H1 (cell line): ENCODE measurements around the gene SPC24. TPM values are rescaled to one million over a fixed set of nuclear protein-coding genes. Genes with fewer than 3 reads are reported as not detected.

Experiments
- CTCF ChIA-PET: fragments of 300-600 bp; sonication (Branson Sonifier 250); formaldehyde crosslinking; loops from one replicate; lab custom pipeline; 2021; ENCODE audit not compliant: partially characterized antibody; lab: Charles Lee
- POLR2A ChIA-PET: fragments of 300-600 bp; sonication (Branson Sonifier 250); formaldehyde crosslinking; loops from one replicate; lab custom pipeline; 2021; ENCODE audit warnings: inconsistent platforms; ENCODE audit not compliant: partially characterized antibody; lab: Charles Lee
- DNase-seq, 2 experiments: peaks; one replicate each; pipeline versions ENCODE4 v3.0.0 to v3.0.0-alpha.2; 2010 to 2022; ENCODE audit warnings: low spot score in 2 of 2, low read depth in 1 of 2, mixed read lengths in 1 of 2
- FAIRE-seq: peaks from 2 replicates; lab custom pipeline; 2011; peaks lifted over from hg19 to GRCh38; lab: Jason Lieb, UNC
- H2AFZ ChIP-seq: 2 replicates; pipeline ENCODE4 v1.8.1; 2012; ENCODE audit warnings: low read length, inconsistent platforms
- H2AK5ac ChIP-seq: 2 replicates; pipeline ENCODE4 v1.6.1; 2013; ENCODE audit warnings: low read depth, low read length
- H2BK120ac ChIP-seq: replicated peaks from 2 replicates; pipeline ENCODE3; 2013; ENCODE audit warnings: low read depth, low read length, inconsistent platforms
- H2BK12ac ChIP-seq: 2 replicates; pipeline ENCODE4 v1.6.1; 2013; ENCODE audit warnings: low read depth, low read length
- H2BK15ac ChIP-seq: 2 replicates; pipeline ENCODE4 v1.6.1; 2013; ENCODE audit warnings: low read length
- H2BK20ac ChIP-seq: 2 replicates; pipeline ENCODE4 v1.6.1; 2013; ENCODE audit warnings: low read length
- H2BK5ac ChIP-seq: 2 replicates; pipeline ENCODE4 v1.6.1; 2013; ENCODE audit warnings: low read depth, low read length
- H3K14ac ChIP-seq: 2 replicates; pipeline ENCODE4 v1.6.1; 2013; ENCODE audit warnings: inconsistent platforms; ENCODE audit not compliant: insufficient read length
- H3K18ac ChIP-seq: 2 replicates; pipeline ENCODE4 v1.6.1; 2013; ENCODE audit warnings: low read length; ENCODE audit errors: extremely low read depth
- H3K23ac ChIP-seq: 2 replicates; pipeline ENCODE4 v1.6.1; 2013; ENCODE audit warnings: inconsistent platforms; ENCODE audit not compliant: insufficient read length
- H3K23me2 ChIP-seq: 2 replicates; pipeline ENCODE4 v1.6.1; 2013; ENCODE audit warnings: low read depth, low read length
- H3K27ac ChIP-seq: 2 replicates; pipeline ENCODE4 v1.6.1; 2011; ENCODE audit warnings: low read depth, low read length, inconsistent platforms
- H3K27me3 ChIP-seq, 4 experiments: replicated peaks in 1 of 4; 1 replicate in 1 of 4; 2 replicates in 3 of 4; pipeline versions ENCODE4 v1.6.1 to v1.8.1; 2011 to 2013; ENCODE audit warnings: low read length in 3 of 4, mild to moderate bottlenecking in 3 of 4, inconsistent platforms in 2 of 4, mixed read lengths in 2 of 4, moderate library complexity in 1 of 4; ENCODE audit not compliant: control insufficient read depth in 3 of 4, insufficient read depth in 3 of 4; ENCODE audit errors: extremely low read depth in 1 of 4
- H3K36me3 ChIP-seq, 4 experiments: 2 replicates each; pipeline versions ENCODE4 v1.6.1 to v1.8.1; 2011 to 2013; ENCODE audit warnings: mild to moderate bottlenecking in 4 of 4, low read length in 3 of 4, moderate library complexity in 2 of 4, control low read depth in 1 of 4, inconsistent platforms in 1 of 4; ENCODE audit not compliant: insufficient read depth in 4 of 4, control insufficient read depth in 2 of 4
- H3K4ac ChIP-seq: replicated peaks from 2 replicates; pipeline ENCODE3; 2013; ENCODE audit warnings: low read length, low read depth, mixed read lengths, inconsistent platforms; ENCODE audit not compliant: insufficient read length
- H3K4me1 ChIP-seq, 4 experiments: replicated peaks in 1 of 4; 1 replicate in 1 of 4; 2 replicates in 3 of 4; pipeline versions ENCODE4 v1.6.1 to v1.8.1; 2011 to 2013; ENCODE audit warnings: low read length in 3 of 4, inconsistent platforms in 2 of 4, mixed read lengths in 1 of 4; ENCODE audit not compliant: insufficient read depth in 4 of 4, control insufficient read depth in 3 of 4
- H3K4me2 ChIP-seq, 2 experiments: 2 replicates each; pipeline versions ENCODE4 v1.6.1 to v1.8.1; 2011 to 2013; ENCODE audit warnings: low read depth in 2 of 2, low read length in 2 of 2, control low read depth in 1 of 2, inconsistent platforms in 1 of 2, mild to moderate bottlenecking in 1 of 2; ENCODE audit not compliant: insufficient read depth in 1 of 2
- H3K4me3 ChIP-seq, 4 experiments: fragments of 200-600, 300-600 bp in 1 of 4; sonication (generic), shearing (Covaris generic), sonication (Bioruptor Twin) in 1 of 4; 2 replicates each; pipeline versions ENCODE4 v1.5.1 to v1.8.1; 2011 to 2016; ENCODE audit warnings: low read length in 4 of 4, low read depth in 3 of 4, control low read depth in 2 of 4, inconsistent platforms in 2 of 4, mild to moderate bottlenecking in 2 of 4, mixed read lengths in 1 of 4, moderate library complexity in 1 of 4; ENCODE audit not compliant: insufficient read depth in 2 of 4; ENCODE audit errors: extremely low read depth in 1 of 4
- H3K56ac ChIP-seq: replicated peaks from 2 replicates; pipeline ENCODE3; 2013; ENCODE audit warnings: low read depth, mild to moderate bottlenecking, mixed read lengths, low read length, inconsistent platforms; ENCODE audit not compliant: insufficient read length
- H3K79me1 ChIP-seq: 2 replicates; pipeline ENCODE4 v1.6.1; 2013; ENCODE audit warnings: low read depth, low read length, control low read depth
- H3K79me2 ChIP-seq, 2 experiments: 2 replicates each; pipeline versions ENCODE4 v1.6.1 to v1.8.1; 2012 to 2013; ENCODE audit warnings: low read length in 2 of 2, mild to moderate bottlenecking in 2 of 2, inconsistent platforms in 1 of 2; ENCODE audit not compliant: insufficient read depth in 2 of 2, control insufficient read depth in 1 of 2
- H3K9ac ChIP-seq, 4 experiments: replicated peaks in 1 of 4; 1 replicate in 1 of 4; 2 replicates in 3 of 4; pipeline versions ENCODE4 v1.6.1 to v1.8.1; 2011 to 2013; ENCODE audit warnings: low read depth in 3 of 4, low read length in 3 of 4, control low read depth in 2 of 4, mild to moderate bottlenecking in 2 of 4, moderate library complexity in 2 of 4, inconsistent platforms in 1 of 4; ENCODE audit errors: extremely low read depth in 1 of 4
- H3K9me3 ChIP-seq, 2 experiments: 2 replicates each; pipeline versions ENCODE4 v1.6.1 to v1.8.1; 2012 to 2013; ENCODE audit warnings: mild to moderate bottlenecking in 2 of 2, moderate library complexity in 2 of 2, control low read depth in 1 of 2, inconsistent platforms in 1 of 2, low read depth in 1 of 2, low read length in 1 of 2, mixed read lengths in 1 of 2; ENCODE audit not compliant: insufficient read depth in 2 of 2
- H4K20me1 ChIP-seq, 2 experiments: replicated peaks in 1 of 2; 2 replicates each; pipeline versions ENCODE3 to v1.8.1; 2011 to 2013; ENCODE audit warnings: inconsistent platforms in 2 of 2, low read length in 2 of 2, mild to moderate bottlenecking in 1 of 2; ENCODE audit not compliant: insufficient read depth in 2 of 2, control insufficient read depth in 1 of 2
- H4K5ac ChIP-seq: 2 replicates; pipeline ENCODE4 v1.6.1; 2013; ENCODE audit warnings: low read length, low read depth, mixed read lengths, inconsistent platforms; ENCODE audit not compliant: insufficient read length
- H4K8ac ChIP-seq: 2 replicates; pipeline ENCODE4 v1.8.0; 2013; ENCODE audit warnings: mild to moderate bottlenecking, moderate library complexity, low read length, inconsistent platforms; ENCODE audit not compliant: insufficient read depth; ENCODE audit errors: extremely low read depth
- H4K91ac ChIP-seq: replicated peaks from 2 replicates; pipeline ENCODE3; 2013; ENCODE audit warnings: low read length, mixed read lengths, inconsistent platforms; ENCODE audit not compliant: insufficient read length
- CREB1 ChIP-seq: IDR thresholded peaks from 2 replicates; pipeline ENCODE4 v1.6.1; 2012; ENCODE audit warnings: inconsistent platforms
- E2F6 ChIP-seq: IDR thresholded peaks from 2 replicates; pipeline ENCODE4 v1.6.1; 2012; ENCODE audit warnings: inconsistent platforms
- GTF2F1 ChIP-seq: IDR thresholded peaks from 2 replicates; pipeline ENCODE4 v1.6.1; 2012; ENCODE audit warnings: low read depth, low read length, improper control_type of control experiment, borderline replicate concordance
- KDM4A ChIP-seq: IDR thresholded peaks from one replicate; pipeline ENCODE4 v1.7.1; 2012; ENCODE audit warnings: low read depth, mild to moderate bottlenecking, moderate library complexity, low read length, inconsistent platforms; ENCODE audit not compliant: severe bottlenecking
- MAFK ChIP-seq: IDR thresholded peaks from 2 replicates; pipeline ENCODE4 v1.6.1; 2012; ENCODE audit warnings: low read depth, mild to moderate bottlenecking, improper control_type of control experiment, low read length
- MAX ChIP-seq: IDR thresholded peaks from 2 replicates; pipeline ENCODE4 v1.6.1; 2012; ENCODE audit warnings: inconsistent platforms
- POLR2A ChIP-seq, 2 experiments: IDR thresholded peaks; 1 replicate in 1 of 2; 2 replicates in 1 of 2; pipeline ENCODE4 v1.6.1; 2011; ENCODE audit warnings: low read depth in 2 of 2, low read length in 2 of 2, mild to moderate bottlenecking in 2 of 2; ENCODE audit errors: control extremely low read depth in 1 of 2
- SP1 ChIP-seq: IDR thresholded peaks from 2 replicates; pipeline ENCODE4 v1.6.1; 2011; ENCODE audit warnings: low read depth, low read length
- SP2 ChIP-seq: IDR thresholded peaks from 2 replicates; pipeline ENCODE4 v1.6.1; 2012; ENCODE audit warnings: mild to moderate bottlenecking, low read length, inconsistent platforms
- SP4 ChIP-seq: IDR thresholded peaks from 2 replicates; pipeline ENCODE4 v1.6.1; 2012; ENCODE audit warnings: low read length, inconsistent platforms
- TAF1 ChIP-seq: IDR thresholded peaks from 2 replicates; pipeline ENCODE4 v1.6.1; 2011; ENCODE audit warnings: mild to moderate bottlenecking, low read depth, low read length
- ZNF274 ChIP-seq: IDR thresholded peaks from 2 replicates; pipeline ENCODE4 v1.7.0; 2012; ENCODE audit warnings: low read length, borderline replicate concordance; ENCODE audit errors: extremely low read depth
- WGBS, 2 experiments: shearing (Covaris generic) in 1 of 2; methylation state at CpG; one replicate each; pipeline versions ENCODE4 v1.1.6 to v1.1.7; 2013 to 2015; ENCODE audit warnings: low lambda C conversion rate in 2 of 2, mixed read lengths in 2 of 2, inconsistent platforms in 1 of 2, low coverage in 1 of 2, missing lambda C conversion rate in 1 of 2; ENCODE audit not compliant: insufficient replicate concordance in 2 of 2, insufficient coverage in 1 of 2, insufficient read length in 1 of 2; ENCODE audit errors: extremely low coverage in 1 of 2, missing lambda C conversion rate in 1 of 2; 5-methylcytosine and 5-hydroxymethylcytosine counted together
- polyA plus RNA-seq, 7 experiments: library from polyadenylated mRNA; depleted of rRNA in 3 of 7; stranded (reverse) in 5 of 7; unstranded in 2 of 7; fragments of >200 nt in 5 of 7; fragments of 200-250 nt in 2 of 7; gene quantifications; 1 replicate in 5 of 7; 2 replicates in 1 of 7; 4 replicates in 1 of 7; pipeline versions ENCODE4 v1.2.1 to v1.2.3, GENCODE V29; 2011 to 2013; ENCODE audit warnings: missing spikeins in 2 of 7, mixed read lengths in 2 of 7
- total RNA-seq: library from RNA; stranded (reverse); fragmentation: NEBNext Ultra II Directional; extraction: Animal tissue kit (Norgen Biotek cat#: 25700); gene quantifications from 2 replicates; pipeline ENCODE4 v1.2.1, GENCODE V29; 2021

SPC24 gene
- total and polyA plus RNA-seq, 2 of the 8 experiments (the other 6 are each of a cell fraction or from before 2014, with no cell fraction given) = 17.7 to 42.4 TPM

- Histone ChIP-seq H4K8ac (no peak overlapping the region), H2AK5ac (no peak overlapping the region), H2BK5ac (no peak overlapping the region), H3K23me2 (no peaks in the 10 kb centered on the region), H4K91ac (no peak overlapping the region), H3K4me2 (no peak overlapping the region), H3K36me3 (peaks cover 5 to 36% (median 20%) of the 10 kb centered on the region in 4 experiments; a peak in 7 of 8 replicates), H3K27me3 (no peaks in the 10 kb centered on the region), H2AFZ (no peak overlapping the region), H3K9ac (no peak overlapping the region), H2BK12ac (no peak overlapping the region), H3K18ac (no peak overlapping the region), H3K4me1 (peaks cover 0 to 5% (median 2%) of the 10 kb centered on the region in 4 experiments; a peak in 6 of 7 replicates), H3K4ac (no peak overlapping the region), H4K5ac (no peak overlapping the region), H3K56ac (no peak overlapping the region), H3K79me2 (peaks cover 0 to 5% of the 10 kb centered on the region in 2 experiments; a peak in 2 of 4 replicates), H2BK120ac (no peak overlapping the region), H4K20me1 (peaks cover 0 to 6% of the 10 kb centered on the region in 2 experiments), H3K14ac (no peak overlapping the region), H2BK15ac (no peak overlapping the region), H3K4me3 (no peak overlapping the region), H3K27ac (no peak overlapping the region), H3K79me1 (peaks cover 4% of the 10 kb centered on the region), H3K23ac (no peak overlapping the region), H3K9me3 (no peaks in the 10 kb centered on the region), H2BK20ac (no peak overlapping the region)
- FAIRE-seq = no peak
- WGBS, 2 experiments = 96% methylated on average over 14 of the region's 14 CpGs; no CpG with 5 or more reads in 1 of the 2 experiments
- ChIA-PET POLR2A (interaction anchor here (0.8 kb wide), 1 partner anchor 15 kb away, joined by 4 read pairs; no protein-coding TSS in a partner anchor), CTCF (interaction anchor here (0.6 to 0.8 kb wide), 2 partner anchors 19 to 233 kb away, joined by 3 read pairs; no protein-coding TSS in a partner anchor)
- DNase-seq = no peak
- TF ChIP-seq MAFK = no peak
- TF ChIP-seq KDM4A = no peak
- TF ChIP-seq TAF1 = no peak
- no peak for TF ChIP-seq CREB1
- TF ChIP-seq SP4 = no peak
- TF ChIP-seq E2F6 = no peak
- no peak for TF ChIP-seq ZNF274
- no peak for TF ChIP-seq GTF2F1
- TF ChIP-seq MAX = no peak
- TF ChIP-seq POLR2A (IDR thresholded peaks at IDR 0.05; ENCODE audit: control extremely low read depth in 1 of 2, low read depth in 2 of 2, low read length in 2 of 2) = no peak
- no peak for TF ChIP-seq SP1
- no peak for TF ChIP-seq SP2
These were observed 7.6 kb downstream of the SPC24 start for GRCh38 chr19:11148001-11148400.
